ENCODE measurements around the gene POFUT1. TPM values are rescaled to one million over a fixed set of nuclear protein-coding genes. Genes with fewer than 3 reads are reported as not detected.

POFUT1 gene
- total and polyA plus RNA-seq, 2 donors (not counting 3 experiments of a cell fraction or from before 2014, with no cell fraction given) = 29.0 to 51.4 TPM

DNA sequence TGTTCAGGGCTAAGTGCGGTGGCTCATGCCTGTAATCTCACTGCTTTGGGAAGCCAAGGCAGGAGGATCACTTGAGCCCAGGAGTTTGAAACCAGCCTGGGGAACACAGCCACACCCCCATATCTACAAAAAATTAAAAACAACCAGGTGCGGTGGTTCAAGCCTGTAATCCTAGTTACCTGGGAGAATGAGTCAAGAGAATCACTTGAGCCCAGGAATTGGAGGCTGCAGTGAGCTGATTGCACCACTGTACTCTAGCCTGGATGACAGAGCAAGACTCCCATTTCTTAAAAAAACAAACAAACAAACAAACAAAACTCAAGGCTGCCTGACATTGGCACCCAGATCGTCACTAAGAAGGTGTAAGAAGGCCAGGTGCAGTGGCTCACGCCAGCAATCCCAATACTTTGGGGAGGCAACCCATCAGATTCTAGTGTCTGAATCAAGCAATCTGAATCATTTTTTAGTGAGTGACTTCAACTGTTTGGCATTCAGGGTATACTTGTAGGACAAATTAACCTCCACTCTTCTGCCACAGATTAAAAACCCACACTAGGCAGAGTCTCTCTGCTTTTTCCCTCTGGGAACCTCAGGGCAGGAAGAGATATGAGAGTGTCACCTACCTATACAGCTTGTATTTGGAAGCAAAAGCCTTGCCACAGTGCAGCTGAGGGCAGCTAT is 6.2 kb upstream of the POFUT1 start:
- no peak overlapping the region for H2AFZ ChIP-seq (ENCODE audit: low read depth, low read length)
- no peak for TF ChIP-seq CTCF (IDR thresholded peaks at IDR 0.05; ENCODE audit: extremely low read depth in 1 of 2, insufficient read depth in 1 of 2, low read depth in 1 of 2, low read length in 2 of 2)
- TF ChIP-seq GATA2 (IDR thresholded peaks at IDR 0.05; ENCODE audit: insufficient read depth, insufficient read length, low read depth, low read length) = no peak
- TF ChIP-seq FOS (IDR thresholded peaks at IDR 0.05; ENCODE audit: borderline replicate concordance, insufficient read depth, low read length) = no peak
- TF ChIP-seq MAX (IDR thresholded peaks at IDR 0.05; ENCODE audit: insufficient read depth, insufficient read length) = no peak
- no peak for TF ChIP-seq POLR2A (IDR thresholded peaks at IDR 0.05; ENCODE audit: low read depth, low read length)
- TF ChIP-seq JUN (IDR thresholded peaks at IDR 0.05; ENCODE audit: borderline replicate concordance, insufficient read depth, insufficient read length, low read depth) = no peak
- TF ChIP-seq MYC (IDR thresholded peaks at IDR 0.05; ENCODE audit: low read depth, low read length) = no peak
- no peak for TF ChIP-seq POLR2AphosphoS5 (IDR thresholded peaks at IDR 0.05; ENCODE audit: insufficient read depth, low read depth, low read length)
- no peak for TF ChIP-seq EZH2 (IDR thresholded peaks at IDR 0.05; ENCODE audit: borderline replicate concordance, low read depth, low read length, severe bottlenecking)
- dilution Hi-C loops (cut with MboI; ENCODE audit: extremely low pct_ligation_motif_present, low sequenced_read_pairs) (no loop called here), intact Hi-C loops (cut with micrococcal nuclease) (no loop called here)
- H3K9me3 ChIP-seq (replicated peaks; ENCODE audit: control insufficient read depth, insufficient read depth, low read length) = no peaks in the 10 kb centered on the region
- ChIA-PET POLR2A (no interaction called here), CTCF (no interaction called here)
- H3K4me1 ChIP-seq (ENCODE audit: control insufficient read depth, extremely low read depth, insufficient read depth, low read length) = peaks cover 7% of the 10 kb centered on the region
- FAIRE-seq = no peak
- DNase-seq (ENCODE audit: low read depth, low spot score) = no peak
- H3K4me3 ChIP-seq (replicated peaks in 1 of 3; ENCODE audit: insufficient read depth in 1 of 3, low read depth in 1 of 3, low read length in 3 of 3) = no peak overlapping the region
- BruUV-seq (replicated peaks) = no TSS peak
- H3K27ac ChIP-seq (ENCODE audit: insufficient read depth, low read depth, low read length) = no peak overlapping the region
- no peaks in the 10 kb centered on the region for H3K27me3 ChIP-seq (ENCODE audit: control insufficient read depth in 2 of 2, insufficient read depth in 2 of 2, low read length in 2 of 2)
- no peaks in the 10 kb centered on the region for H4K20me1 ChIP-seq (replicated peaks; ENCODE audit: control insufficient read depth, extremely low read depth, insufficient read depth, low read length)
- H3K9me1 ChIP-seq (replicated peaks; ENCODE audit: control insufficient read depth, extremely low read depth, insufficient read depth, low read length) = no peaks in the 10 kb centered on the region
- no peak overlapping the region for H3K4me2 ChIP-seq (ENCODE audit: insufficient read depth, low read length)
- H3K79me2 ChIP-seq (ENCODE audit: control insufficient read depth, insufficient read depth, low read length) = peaks cover 61% of the 10 kb centered on the region
- no peak overlapping the region for H3K9ac ChIP-seq (replicated peaks; ENCODE audit: extremely low read depth, insufficient read depth, low read length)
- peaks cover 17 to 29% of the 10 kb centered on the region in 2 experiments for H3K36me3 ChIP-seq (ENCODE audit: control insufficient read depth in 2 of 2, extremely low read depth in 1 of 2, insufficient read depth in 2 of 2, low read length in 2 of 2)
